NCI-H146 (cell line): Measurements from ENCODE around the gene STUB1.

Source experiments
- DNase-seq: peaks from one replicate; lab custom pipeline; 2025; lab: John Stamatoyannopoulos, UW

The STUB1 gene

GRCh38 chr16:694187-694862 lies 14.1 kb downstream of the STUB1 start:
- DNase-seq = no peak

GRCh38 chr16:694863-695354 lies 14.7 kb downstream of the STUB1 start:
- DNase-seq = no peak

- DNase-seq = peak; percentile 66
Measured at GRCh38 chr16:695355-696089, 15.3 kb downstream of the STUB1 start.

- DNase-seq = no peak
Measured at GRCh38 chr16:698911-699671, 18.9 kb downstream of the STUB1 start.

GRCh38 chr16:700684-701584 lies 20.7 kb downstream of the STUB1 start:
- DNase-seq = no peak

GRCh38 chr16:702341-702740 lies 22.1 kb downstream of the STUB1 start:
- DNase-seq = no peak

GRCh38 chr16:703406-703805 lies 23.2 kb downstream of the STUB1 start:
- DNase-seq = no peak

- DNase-seq = no peak
Measured at GRCh38 chr16:704047-704446, 23.8 kb downstream of the STUB1 start.

- DNase-seq = peak; percentile 59
Measured at GRCh38 chr16:704552-705380, 24.6 kb downstream of the STUB1 start.

GRCh38 chr16:705431-706188 lies 25.4 kb downstream of the STUB1 start, which contains the start of gene FBXL16:
FBXL16 (minus strand) TSS chr16:705801; CDS start chr16:697405, 8,396 bp downstream.
- peak; percentile 88 for DNase-seq

- DNase-seq = peak; percentile 66
Measured at GRCh38 chr16:706189-707061, 26.2 kb downstream of the STUB1 start.

GRCh38 chr16:707062-707538 lies 26.9 kb downstream of the STUB1 start:
- DNase-seq = peak; percentile 89

- DNase-seq = no peak
Measured at GRCh38 chr16:708019-708418, 27.8 kb downstream of the STUB1 start.

- DNase-seq = no peak
Measured at GRCh38 chr16:708959-709358, 28.7 kb downstream of the STUB1 start.

GRCh38 chr16:709566-710499 lies 29.6 kb downstream of the STUB1 start:
- DNase-seq = peak; percentile 95

GRCh38 chr16:710500-711075 lies 30.4 kb downstream of the STUB1 start:
- peak; percentile 48 for DNase-seq

- no peak for DNase-seq
Measured at GRCh38 chr16:711084-711483, 30.9 kb downstream of the STUB1 start.
